ENCODE data around the gene TTC21A.

DNA sequence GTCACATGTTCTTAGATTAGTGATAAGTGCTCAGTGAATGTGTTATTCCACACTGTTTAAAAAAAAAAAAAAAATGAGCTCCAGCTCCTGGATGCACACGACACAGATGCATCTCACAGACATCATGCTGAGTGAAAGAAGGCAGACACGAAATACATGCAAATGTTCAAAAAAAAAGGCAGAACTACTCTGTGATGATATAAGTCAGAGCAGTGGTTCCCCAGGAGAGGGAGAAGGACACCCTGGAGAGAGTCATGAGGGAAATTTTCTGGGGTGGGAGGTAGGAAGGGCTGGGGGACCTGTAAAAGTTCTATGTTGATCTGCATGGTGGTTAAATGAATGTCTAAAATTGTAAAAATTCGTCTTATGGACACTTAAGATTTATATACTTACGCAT is 41.6 kb downstream of the TTC21A start:
- TF ChIP-seq EZH2 (IDR thresholded peaks at IDR 0.05; ENCODE audit: low read length, unreplicated experiment), result no peak
- TF ChIP-seq, protein P1, sequence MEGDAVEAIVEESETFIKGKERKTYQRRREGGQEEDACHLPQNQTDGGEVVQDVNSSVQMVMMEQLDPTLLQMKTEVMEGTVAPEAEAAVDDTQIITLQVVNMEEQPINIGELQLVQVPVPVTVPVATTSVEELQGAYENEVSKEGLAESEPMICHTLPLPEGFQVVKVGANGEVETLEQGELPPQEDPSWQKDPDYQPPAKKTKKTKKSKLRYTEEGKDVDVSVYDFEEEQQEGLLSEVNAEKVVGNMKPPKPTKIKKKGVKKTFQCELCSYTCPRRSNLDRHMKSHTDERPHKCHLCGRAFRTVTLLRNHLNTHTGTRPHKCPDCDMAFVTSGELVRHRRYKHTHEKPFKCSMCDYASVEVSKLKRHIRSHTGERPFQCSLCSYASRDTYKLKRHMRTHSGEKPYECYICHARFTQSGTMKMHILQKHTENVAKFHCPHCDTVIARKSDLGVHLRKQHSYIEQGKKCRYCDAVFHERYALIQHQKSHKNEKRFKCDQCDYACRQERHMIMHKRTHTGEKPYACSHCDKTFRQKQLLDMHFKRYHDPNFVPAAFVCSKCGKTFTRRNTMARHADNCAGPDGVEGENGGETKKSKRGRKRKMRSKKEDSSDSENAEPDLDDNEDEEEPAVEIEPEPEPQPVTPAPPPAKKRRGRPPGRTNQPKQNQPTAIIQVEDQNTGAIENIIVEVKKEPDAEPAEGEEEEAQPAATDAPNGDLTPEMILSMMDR (conservative IDR thresholded peaks at IDR 0.05; ENCODE audit: low read depth, low read length), result no peak
- no peak for TF ChIP-seq EZH2phosphoT487 (IDR thresholded peaks at IDR 0.05; ENCODE audit: borderline replicate concordance, low read length)
